Testis (tissue), 2 donors: Measurements from ENCODE around the gene HCK.

Experiments used
- CTCF ChIP-seq, 3 experiments: fragments of 450-650 bp in 2 of 3; fragments of 200-600 bp in 1 of 3; sonication (generic) in 1 of 3; IDR thresholded peaks; one replicate each; pipeline ENCODE4 v1.5.1; 2016 to 2019; ENCODE audit warnings: antibody characterized with exemption in 3 of 3, mild to moderate bottlenecking in 2 of 3, moderate library complexity in 1 of 3
- POLR2A ChIP-seq: fragments of 450-650 bp; IDR thresholded peaks from one replicate; pipeline ENCODE4 v1.6.1; 2017; ENCODE audit warnings: antibody characterized with exemption, mild to moderate bottlenecking, moderate library complexity

DNA sequence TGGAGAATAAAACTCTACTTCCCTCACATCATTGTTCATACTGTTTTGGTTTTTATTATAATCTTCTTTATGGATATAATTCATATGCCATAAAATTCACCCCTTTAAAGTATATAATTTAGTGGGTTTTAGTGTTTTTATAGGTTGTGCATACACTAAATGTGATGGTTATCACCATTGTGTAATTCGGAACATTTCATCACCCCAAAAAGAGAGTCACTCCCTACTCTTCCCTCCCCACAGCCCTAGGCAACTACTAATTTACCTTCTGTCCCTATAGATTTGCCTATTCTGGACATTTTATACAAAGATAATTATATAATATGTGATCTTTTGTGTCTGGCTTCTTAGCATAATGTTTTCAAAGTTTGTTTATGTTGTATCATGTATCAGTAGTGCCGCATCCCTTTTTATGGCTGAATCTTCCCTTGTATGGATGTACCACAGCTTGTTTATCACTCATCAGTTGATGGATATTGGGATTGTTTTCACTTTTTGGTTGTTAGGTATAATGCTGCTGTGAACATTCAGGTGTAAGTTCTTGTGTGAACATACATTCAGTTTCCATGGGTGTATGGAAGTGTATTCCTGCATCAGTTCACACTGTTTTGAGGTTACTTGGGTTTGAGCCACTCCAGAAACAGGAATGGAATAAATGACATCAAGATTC, 61.7 kb downstream of the HCK start:
- TF ChIP-seq CTCF (IDR thresholded peaks at IDR 0.05) (no peak), POLR2A (no peak)
